GM15510 (cell line): ENCODE measurements around the gene CCDC195.

ENCODE experiments used
- POLR2A ChIP-seq: IDR thresholded peaks from 3 replicates; pipeline ENCODE4 v1.6.1; 2011; ENCODE audit warnings: borderline replicate concordance; ENCODE audit not compliant: insufficient read length; ENCODE audit errors: extremely low read depth

CCDC195 gene, protein sequence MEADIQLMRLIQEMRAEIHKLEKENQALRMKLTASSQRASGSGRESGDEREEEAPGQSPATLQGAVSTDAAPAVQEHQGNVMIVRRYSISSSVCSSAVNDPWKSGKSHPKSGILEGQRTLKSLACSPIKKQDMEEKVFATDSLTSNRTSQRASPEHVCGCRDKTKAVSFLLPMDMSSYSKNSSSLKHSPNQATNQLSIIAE

DNA sequence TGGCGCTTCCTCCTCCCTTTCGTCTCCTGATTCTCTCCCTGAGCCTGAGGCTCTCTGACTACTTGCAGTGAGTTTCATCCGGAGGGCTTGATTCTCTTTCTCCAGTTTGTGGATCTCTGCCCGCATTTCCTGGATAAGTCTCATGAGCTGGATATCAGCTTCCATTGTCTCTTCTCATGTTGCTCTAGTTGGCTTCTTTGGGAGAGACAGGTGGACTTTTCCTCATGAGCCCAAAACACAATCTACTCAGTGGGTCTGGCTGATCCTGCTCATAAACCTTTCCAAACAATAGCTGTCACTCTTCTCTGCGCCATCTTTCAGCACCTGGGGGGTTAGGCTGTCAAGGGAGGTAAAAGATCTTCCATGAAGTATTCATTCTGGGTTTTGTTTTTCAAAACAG lies at the start of gene CCDC195:
CCDC195 (minus strand) TSS at position 165 of the 400 bp plus-strand sequence; CDS start at position 165, 0 bp downstream.
- TF ChIP-seq POLR2A = no peak

GRCh38 chr2:224764565-224765236 lies 48.5 kb upstream of the CCDC195 start:
- TF ChIP-seq POLR2A = no peak

DNA sequence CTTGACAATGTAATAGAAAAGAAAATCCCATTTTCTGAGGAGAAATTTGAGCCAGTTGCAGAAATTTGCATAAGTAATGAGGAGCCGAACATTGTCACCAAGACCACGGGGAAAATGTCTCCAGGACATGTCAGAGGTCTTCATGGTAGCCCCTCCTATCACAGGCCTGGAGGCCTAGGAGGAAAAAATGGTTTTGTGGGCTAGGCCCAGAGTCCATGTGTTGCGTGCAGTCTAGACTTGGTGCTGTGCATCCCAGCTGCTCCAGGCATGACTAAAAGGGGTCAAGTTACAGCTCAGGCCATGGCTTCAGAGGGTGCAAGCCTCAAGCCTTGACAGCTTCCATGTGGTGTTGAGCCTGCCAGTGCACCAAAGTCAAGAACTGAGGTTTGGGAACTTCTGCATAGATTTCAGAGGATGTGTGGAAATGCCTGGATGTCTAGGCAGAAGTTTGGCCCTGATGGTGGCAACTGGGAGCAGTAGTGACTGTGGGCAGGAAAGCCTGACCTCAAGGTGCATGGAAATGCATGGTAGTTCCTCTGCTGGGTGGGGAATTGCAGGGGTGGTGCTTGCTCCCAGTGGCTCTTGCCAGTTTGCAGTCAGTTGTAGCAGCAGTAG lies 41.9 kb upstream of the CCDC195 start:
- no peak for TF ChIP-seq POLR2A

GRCh38 chr2:224753743-224754540 lies 37.8 kb upstream of the CCDC195 start:
- no peak for TF ChIP-seq POLR2A

DNA sequence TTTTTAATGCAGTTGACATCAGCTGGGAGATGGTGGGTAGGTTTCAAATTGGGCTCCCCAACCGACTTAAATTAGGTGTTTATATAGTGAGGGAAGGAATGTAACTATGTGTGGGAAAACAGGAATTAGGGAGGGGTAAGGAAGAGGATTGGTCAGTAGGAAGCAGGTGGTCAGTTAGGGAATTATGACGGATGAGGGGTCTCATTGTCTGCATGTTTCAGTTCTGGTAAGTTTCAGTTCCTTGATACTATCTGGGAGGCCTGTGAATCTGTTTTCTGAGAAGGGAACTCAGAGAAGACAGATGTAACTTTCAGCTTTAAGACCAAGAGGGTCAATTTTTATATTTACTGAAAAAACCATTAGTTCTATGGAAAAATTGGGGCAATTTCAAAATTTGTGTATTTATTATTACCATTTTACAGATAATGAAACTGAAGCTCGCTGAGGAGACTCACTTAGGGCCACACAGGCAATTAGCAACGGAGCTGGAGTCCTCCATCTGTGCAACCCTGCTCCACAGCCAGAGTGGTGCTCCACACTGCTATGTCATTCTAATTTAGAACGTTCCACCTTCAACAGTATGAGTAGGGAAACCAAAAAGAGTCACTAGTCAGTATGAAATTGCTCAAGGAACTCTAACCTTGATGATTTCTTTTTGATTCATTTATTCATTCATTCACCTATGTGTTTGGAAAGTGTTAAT lies 36.0 kb upstream of the CCDC195 start:
- no peak for TF ChIP-seq POLR2A

GRCh38 chr2:224749136-224749535 lies 33.0 kb upstream of the CCDC195 start:
- no peak for TF ChIP-seq POLR2A

DNA sequence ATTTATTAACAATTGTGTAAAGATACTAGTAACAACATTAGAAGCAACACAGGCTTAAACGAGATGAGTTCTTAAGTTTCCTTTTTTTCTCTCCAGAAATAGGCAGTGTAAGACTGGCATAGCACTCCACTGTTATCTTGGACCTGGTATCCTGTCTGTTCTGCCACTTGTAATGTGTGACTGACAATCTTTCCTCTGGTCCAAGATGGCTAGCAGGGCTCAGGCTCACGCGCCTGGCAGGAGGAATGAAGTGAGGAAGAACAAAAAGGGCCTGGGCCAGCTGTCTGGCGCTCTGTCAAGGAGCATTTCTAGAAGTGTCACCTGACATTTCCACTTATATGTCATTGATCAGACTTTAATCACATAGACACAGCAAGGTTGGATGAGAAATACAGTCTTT lies 31.6 kb upstream of the CCDC195 start:
- no peak for TF ChIP-seq POLR2A

- TF ChIP-seq POLR2A = no peak
Observed at GRCh38 chr2:224736227-224736626, 20.1 kb upstream of the CCDC195 start.

DNA sequence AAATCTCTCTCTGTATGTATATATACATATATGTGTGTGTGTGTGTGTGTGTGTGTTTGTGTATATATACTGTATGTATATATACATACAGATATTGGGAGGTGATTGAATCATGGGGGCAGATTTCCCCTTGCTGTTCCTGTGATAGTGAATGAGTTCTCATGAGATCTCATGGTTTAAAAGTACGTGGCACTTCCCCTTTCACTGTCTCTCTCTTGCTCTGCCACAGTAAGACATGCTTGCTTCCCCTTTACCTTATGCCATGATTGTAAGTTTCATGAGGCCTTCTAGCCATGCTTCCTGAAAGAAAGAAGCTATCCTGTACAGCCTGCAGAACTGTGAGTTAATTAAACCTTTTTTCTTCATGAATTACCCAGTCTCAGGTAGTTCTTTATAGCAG lies 18.8 kb upstream of the CCDC195 start:
- TF ChIP-seq POLR2A = no peak

DNA sequence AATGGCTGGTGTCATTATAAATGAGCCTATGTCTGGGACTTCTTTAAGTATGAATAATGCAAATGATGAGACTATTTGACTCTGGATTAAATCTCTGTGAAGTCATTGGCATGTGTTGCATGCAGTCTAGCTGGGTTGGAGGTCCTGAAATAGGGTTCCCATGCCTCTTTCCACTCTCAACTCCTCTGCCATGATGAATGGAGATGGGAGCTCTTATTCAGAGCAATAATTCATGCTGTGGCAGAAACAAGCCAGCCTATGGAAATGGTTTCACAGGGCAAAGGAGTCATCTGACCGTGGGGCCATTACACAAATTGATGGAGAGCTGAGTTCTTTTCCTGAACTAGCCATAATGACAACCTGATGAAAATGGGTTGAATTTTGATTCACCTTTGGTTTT lies 15.5 kb upstream of the CCDC195 start:
- no peak for TF ChIP-seq POLR2A

- TF ChIP-seq POLR2A = no peak
Observed at GRCh38 chr2:224729435-224729834, 13.3 kb upstream of the CCDC195 start.

DNA sequence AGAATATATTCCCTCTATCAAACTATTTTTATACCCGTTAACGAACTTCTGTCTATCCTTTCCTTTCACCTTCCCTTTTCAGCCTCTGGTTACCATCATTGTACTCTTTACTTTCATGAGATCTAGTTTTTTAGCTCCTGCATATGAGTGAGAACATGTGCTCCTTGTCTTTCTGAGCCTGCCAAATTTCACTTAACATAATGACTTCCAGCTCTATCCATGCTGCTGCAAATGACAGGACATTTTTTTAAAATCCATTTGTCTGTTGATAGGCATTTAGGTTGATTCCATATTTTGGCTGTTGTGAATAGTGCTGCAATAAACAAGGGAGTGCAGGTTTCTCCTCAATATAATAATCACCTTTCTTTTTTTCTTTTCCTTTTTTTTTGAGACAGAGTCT lies 8.2 kb upstream of the CCDC195 start:
- TF ChIP-seq POLR2A = no peak

- TF ChIP-seq POLR2A = no peak
Observed at GRCh38 chr2:224723586-224724217, 7.5 kb upstream of the CCDC195 start.

GRCh38 chr2:224722770-224723169 lies 6.6 kb upstream of the CCDC195 start:
- TF ChIP-seq POLR2A = no peak
